ENCODE measurements around the gene FNDC8. TPM values are rescaled to one million over a fixed set of nuclear protein-coding genes. Genes with fewer than 3 reads are reported as not detected.

The FNDC8 gene
- total RNA-seq, 4 donors from 2014 or later: not detected

DNA sequence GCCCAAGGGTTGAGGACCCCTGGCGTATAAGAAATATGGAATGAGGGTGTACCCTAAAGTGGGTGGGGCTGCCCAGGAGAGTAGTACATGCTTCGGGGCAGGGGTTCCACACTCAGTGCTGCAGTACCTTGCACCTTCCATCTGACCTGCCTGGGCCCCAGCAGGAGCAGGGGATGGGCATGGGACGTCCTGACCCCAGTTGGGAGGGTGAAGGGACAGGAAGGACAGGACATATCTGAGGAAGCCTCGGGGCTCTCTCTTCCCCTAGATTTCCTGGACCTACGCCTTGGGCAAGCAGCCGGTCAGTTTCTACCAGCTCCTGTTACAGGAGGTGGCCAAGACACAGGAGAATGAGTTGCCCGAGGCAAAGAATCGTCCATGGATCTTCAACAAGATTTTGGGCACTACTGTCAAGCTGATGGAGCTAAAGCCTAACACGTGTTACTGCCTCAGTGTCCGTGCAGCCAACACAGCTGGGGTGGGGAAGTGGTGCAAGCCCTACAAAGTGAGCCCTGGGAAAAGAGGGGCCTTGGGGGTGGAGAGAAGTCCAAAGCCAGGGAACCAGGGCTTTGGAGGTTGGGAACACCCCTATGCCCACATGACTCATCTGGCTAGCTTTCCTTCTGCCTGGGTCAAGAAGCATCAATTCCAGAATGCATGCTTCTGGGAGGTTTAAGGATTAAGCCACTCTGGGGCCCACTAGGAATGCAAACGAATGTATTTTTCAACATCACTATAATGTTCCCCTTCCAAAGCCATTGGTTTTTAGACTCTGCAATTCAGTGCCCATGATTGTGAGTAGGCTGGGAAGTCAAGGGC is 7.9 kb downstream of the FNDC8 start:
- no peak for DNase-seq (ENCODE audit: low spot score in 2 of 2)
- TF ChIP-seq POLR2A (IDR thresholded peaks at IDR 0.05) (no peak), EP300 (IDR thresholded peaks at IDR 0.05) (no peak)
- TF ChIP-seq, protein P1, sequence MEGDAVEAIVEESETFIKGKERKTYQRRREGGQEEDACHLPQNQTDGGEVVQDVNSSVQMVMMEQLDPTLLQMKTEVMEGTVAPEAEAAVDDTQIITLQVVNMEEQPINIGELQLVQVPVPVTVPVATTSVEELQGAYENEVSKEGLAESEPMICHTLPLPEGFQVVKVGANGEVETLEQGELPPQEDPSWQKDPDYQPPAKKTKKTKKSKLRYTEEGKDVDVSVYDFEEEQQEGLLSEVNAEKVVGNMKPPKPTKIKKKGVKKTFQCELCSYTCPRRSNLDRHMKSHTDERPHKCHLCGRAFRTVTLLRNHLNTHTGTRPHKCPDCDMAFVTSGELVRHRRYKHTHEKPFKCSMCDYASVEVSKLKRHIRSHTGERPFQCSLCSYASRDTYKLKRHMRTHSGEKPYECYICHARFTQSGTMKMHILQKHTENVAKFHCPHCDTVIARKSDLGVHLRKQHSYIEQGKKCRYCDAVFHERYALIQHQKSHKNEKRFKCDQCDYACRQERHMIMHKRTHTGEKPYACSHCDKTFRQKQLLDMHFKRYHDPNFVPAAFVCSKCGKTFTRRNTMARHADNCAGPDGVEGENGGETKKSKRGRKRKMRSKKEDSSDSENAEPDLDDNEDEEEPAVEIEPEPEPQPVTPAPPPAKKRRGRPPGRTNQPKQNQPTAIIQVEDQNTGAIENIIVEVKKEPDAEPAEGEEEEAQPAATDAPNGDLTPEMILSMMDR (IDR thresholded peaks at IDR 0.05): no peak
- peaks cover 0 to 44% (median 0%) of the 10 kb centered on the region in 3 donors for H3K36me3 ChIP-seq
- no peaks in the 10 kb centered on the region for H3K9me3 ChIP-seq
- no peak overlapping the region for H3K4me3 ChIP-seq
- H3K4me1 ChIP-seq: no peaks in the 10 kb centered on the region
- no peaks in the 10 kb centered on the region for H3K27me3 ChIP-seq
- 82 to 86% methylated on average over 11 of the region's 11 CpGs for WGBS, 2 donors
- no peak overlapping the region for H3K27ac ChIP-seq

DNA sequence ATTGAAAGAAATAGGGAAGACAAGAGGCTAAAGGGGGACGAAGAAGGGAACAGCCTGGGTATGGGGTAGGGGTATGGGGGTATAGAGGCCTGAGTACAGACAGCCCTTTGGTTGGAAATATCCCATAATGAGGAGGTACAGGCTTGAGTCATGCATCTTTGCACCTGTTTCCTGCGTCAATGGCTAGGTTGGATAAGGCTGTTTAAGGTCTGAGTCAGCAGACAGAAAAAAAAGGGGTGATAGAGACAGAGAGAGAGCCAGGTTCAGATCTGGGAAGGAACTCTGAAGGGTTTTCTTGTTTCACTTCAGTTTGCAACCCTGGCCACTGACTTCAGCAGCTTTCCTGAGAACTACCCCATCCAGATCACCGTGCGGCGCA is 8.5 kb downstream of the FNDC8 start:
- H3K27me3 ChIP-seq: no peaks in the 10 kb centered on the region
- H3K4me3 ChIP-seq: no peak overlapping the region
- no peak for TF ChIP-seq POLR2A (IDR thresholded peaks at IDR 0.05)
- TF ChIP-seq EP300 (IDR thresholded peaks at IDR 0.05): no peak
- TF ChIP-seq, protein P1 (IDR thresholded peaks at IDR 0.05): no peak
- no peaks in the 10 kb centered on the region for H3K4me1 ChIP-seq
- no peak for DNase-seq (ENCODE audit: low spot score in 2 of 2)
- H3K9me3 ChIP-seq: no peaks in the 10 kb centered on the region
- H3K36me3 ChIP-seq: peaks cover 0 to 50% (median 0%) of the 10 kb centered on the region in 3 donors
- no peak overlapping the region for H3K27ac ChIP-seq
- 92 to 97% methylated on average over 5 of the region's 5 CpGs for WGBS, 2 donors

DNA sequence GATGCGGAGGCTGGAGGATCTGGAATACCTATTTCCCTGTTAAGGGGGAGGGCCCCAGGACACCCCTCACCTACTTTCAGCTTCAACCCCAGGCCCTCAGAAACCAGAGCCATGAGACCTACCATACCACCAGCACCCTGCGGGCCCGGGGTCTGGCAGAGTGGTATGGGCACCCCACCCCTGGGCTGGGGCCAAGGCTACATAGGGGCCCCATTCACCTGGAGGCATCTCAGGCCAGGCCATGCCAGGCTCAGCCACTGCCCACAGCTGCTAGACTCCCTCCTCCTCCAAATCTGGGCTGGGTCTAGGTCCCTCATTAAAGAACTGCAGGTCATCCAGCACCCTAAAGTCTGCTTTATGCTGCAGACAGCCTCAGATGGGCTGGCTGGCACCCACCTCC is 9.0 kb downstream of the FNDC8 start:
- TF ChIP-seq, protein P1 (IDR thresholded peaks at IDR 0.05): no peak
- no peak for TF ChIP-seq POLR2A (IDR thresholded peaks at IDR 0.05)
- TF ChIP-seq EP300 (IDR thresholded peaks at IDR 0.05): no peak
- no peaks in the 10 kb centered on the region for H3K27me3 ChIP-seq
- WGBS, 2 donors: 100% methylated on average over 1 of the region's 3 CpGs
- peaks cover 0 to 54% (median 0%) of the 10 kb centered on the region in 3 donors for H3K36me3 ChIP-seq
- H3K4me3 ChIP-seq: no peak overlapping the region
- no peak for DNase-seq (ENCODE audit: low spot score in 2 of 2)
- no peak overlapping the region for H3K27ac ChIP-seq
- no peaks in the 10 kb centered on the region for H3K9me3 ChIP-seq
- H3K4me1 ChIP-seq: no peaks in the 10 kb centered on the region

DNA sequence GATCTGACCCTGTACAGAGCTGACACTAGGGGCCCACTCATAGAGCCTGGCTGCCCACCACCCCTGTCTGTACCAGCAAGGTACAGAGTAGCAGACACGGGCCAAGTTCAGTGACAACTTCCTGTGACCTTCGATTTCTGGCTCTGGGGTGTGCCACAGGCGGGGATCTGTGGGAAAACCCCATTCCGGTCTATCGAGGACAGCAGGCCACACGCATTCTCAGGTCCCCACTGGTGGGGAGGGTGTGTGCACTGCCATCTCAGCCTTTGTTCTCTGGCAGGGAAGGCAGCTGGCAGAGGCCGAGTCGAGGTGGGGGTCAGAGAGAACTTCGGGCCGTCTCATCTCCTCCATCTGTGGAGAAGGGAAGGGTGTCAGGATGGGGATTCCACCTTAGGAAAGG is 10.7 kb downstream of the FNDC8 start:
- 80 to 84% methylated on average over 10 of the region's 10 CpGs for WGBS, 2 donors
- Histone ChIP-seq H3K27ac (no peak overlapping the region), H3K9me3 (no peaks in the 10 kb centered on the region), H3K4me1 (no peaks in the 10 kb centered on the region), H3K36me3 (peaks cover 3 to 71% (median 8%) of the 10 kb centered on the region in 3 donors), H3K4me3 (no peak overlapping the region), H3K27me3 (no peaks in the 10 kb centered on the region)
- DNase-seq (ENCODE audit: low spot score in 2 of 2): no peak
- TF ChIP-seq POLR2A (IDR thresholded peaks at IDR 0.05): no peak
- TF ChIP-seq, protein P1 (IDR thresholded peaks at IDR 0.05): no peak

DNA sequence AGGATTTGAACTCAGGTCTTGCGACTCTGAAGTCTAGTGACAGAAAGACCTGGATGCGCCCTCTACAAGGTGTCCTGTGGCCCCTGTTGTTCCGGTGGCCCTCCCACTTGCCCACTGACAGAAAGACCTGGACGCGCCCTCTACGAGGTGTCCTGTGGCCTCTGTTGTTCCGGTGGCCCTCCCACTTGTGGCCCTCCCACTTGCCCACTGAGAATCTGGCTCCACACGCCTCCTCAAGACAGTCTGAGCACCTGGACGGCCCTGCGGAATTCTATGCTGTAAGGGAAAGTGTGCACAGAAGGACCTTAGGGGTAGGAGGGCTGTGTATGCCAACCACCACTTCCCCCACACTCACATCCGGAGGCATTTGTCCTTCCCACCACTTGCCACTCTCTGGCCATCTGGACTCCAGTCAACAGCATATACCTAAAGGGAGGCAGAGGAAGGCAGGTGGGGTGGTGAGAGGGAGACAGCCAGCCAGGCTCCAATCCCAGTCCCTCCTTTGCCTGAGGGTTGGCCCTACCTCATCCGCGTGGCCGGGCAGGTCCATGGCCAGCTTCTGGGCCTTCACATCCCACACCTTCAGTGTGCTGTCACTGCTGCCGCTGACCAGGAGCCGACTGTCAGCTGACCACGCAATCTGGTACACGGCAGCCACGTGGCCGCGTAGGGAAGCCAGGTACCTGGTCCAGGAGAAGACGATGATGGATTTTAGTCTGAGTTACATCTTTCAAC is 11.6 kb downstream of the FNDC8 start:
- no peak for DNase-seq (ENCODE audit: low spot score in 2 of 2)
- 90 to 92% methylated on average over 18 to 21 of the region's 22 CpGs for WGBS, 2 donors
- H3K4me3 ChIP-seq: no peak overlapping the region
- H3K27ac ChIP-seq: no peak overlapping the region
- no peaks in the 10 kb centered on the region for H3K4me1 ChIP-seq
- H3K36me3 ChIP-seq: peaks cover 3 to 80% (median 14%) of the 10 kb centered on the region in 3 donors
- no peaks in the 10 kb centered on the region for H3K9me3 ChIP-seq
- H3K27me3 ChIP-seq: no peaks in the 10 kb centered on the region
- TF ChIP-seq POLR2A (IDR thresholded peaks at IDR 0.05) (no peak), EP300 (IDR thresholded peaks at IDR 0.05) (no peak)
- TF ChIP-seq, protein P1 (IDR thresholded peaks at IDR 0.05): no peak

Measured in tibial nerve (tissue), 4 donors.